LNCaP clone FGC (cell line): Measurements from ENCODE around the gene RAB33B.
"Not testable (repeated sequence)": the region's sequence is repeated elsewhere in the genome, so short reads cannot be mapped to it uniquely, and the experiment has no call there.

Experiments
- DNase-seq: peaks from one replicate; pipeline ENCODE4 v3.0.0-alpha.2; 2011; ENCODE audit warnings: low read depth
- H3K4me3 ChIP-seq: 2 replicates; pipeline ENCODE4 v1.5.1; 2011; ENCODE audit warnings: mild to moderate bottlenecking, low read depth, low read length, control low read depth
- TF ChIP-seq, protein P1 (sequence below): IDR thresholded peaks from 2 replicates; pipeline ENCODE4 v1.5.1; 2012; ENCODE audit warnings: mild to moderate bottlenecking; ENCODE audit not compliant: control insufficient read depth, insufficient read depth; ENCODE audit errors: extremely low read depth

The RAB33B gene

DNA sequence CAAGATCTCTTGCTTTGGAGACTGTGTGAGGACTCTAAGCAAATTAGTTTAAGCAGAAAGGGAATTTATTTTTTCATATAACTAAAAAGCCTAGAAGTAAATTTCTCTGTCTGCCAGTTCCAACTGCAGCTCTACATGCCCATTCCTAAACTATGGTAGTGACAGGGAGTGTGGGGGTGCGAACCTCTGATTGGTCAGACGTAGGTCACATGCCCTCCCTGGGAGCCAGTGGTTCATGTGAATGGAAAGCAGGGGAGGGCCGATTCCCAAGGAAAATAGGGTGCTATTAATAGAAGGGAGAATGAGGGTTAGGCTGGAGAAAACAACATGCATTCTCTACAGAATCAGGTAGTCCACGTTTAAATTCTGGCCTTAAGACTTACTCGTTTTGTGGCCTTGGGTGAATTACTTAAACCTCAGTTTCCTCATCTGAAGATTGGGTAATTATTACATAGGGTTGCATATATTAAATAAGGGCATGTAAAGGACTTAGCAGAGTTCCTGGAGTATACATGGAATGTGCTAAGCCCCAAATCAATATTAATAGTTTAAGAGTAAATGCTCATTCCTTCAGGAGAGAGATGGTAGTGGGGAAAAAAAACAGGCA, 7.2 kb downstream of the RAB33B start:
- H3K4me3 ChIP-seq, result no peak overlapping the region
- TF ChIP-seq, protein P1, sequence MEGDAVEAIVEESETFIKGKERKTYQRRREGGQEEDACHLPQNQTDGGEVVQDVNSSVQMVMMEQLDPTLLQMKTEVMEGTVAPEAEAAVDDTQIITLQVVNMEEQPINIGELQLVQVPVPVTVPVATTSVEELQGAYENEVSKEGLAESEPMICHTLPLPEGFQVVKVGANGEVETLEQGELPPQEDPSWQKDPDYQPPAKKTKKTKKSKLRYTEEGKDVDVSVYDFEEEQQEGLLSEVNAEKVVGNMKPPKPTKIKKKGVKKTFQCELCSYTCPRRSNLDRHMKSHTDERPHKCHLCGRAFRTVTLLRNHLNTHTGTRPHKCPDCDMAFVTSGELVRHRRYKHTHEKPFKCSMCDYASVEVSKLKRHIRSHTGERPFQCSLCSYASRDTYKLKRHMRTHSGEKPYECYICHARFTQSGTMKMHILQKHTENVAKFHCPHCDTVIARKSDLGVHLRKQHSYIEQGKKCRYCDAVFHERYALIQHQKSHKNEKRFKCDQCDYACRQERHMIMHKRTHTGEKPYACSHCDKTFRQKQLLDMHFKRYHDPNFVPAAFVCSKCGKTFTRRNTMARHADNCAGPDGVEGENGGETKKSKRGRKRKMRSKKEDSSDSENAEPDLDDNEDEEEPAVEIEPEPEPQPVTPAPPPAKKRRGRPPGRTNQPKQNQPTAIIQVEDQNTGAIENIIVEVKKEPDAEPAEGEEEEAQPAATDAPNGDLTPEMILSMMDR, result no peak
- DNase-seq, result no peak

DNA sequence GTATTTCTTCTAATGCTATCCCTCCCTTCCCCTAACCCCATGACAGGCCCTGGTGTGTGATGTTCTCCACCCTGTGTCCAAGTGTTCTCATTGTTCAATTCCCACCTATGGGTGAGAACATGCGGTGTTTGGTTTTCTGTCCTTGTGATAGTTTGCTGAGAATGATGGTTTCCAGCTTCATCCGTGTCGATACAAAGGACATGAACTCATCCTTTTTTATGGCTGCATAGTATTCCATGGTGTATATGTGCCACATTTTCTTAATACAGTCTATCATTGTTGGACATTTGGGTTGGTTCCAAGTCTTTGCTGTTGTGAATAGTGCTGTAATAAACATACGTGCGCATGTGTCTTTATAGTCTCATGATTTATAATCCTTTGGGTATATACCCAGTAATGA, 10.6 kb downstream of the RAB33B start:
- DNase-seq, H3K4me3 ChIP-seq: not testable (repeated sequence)

DNA sequence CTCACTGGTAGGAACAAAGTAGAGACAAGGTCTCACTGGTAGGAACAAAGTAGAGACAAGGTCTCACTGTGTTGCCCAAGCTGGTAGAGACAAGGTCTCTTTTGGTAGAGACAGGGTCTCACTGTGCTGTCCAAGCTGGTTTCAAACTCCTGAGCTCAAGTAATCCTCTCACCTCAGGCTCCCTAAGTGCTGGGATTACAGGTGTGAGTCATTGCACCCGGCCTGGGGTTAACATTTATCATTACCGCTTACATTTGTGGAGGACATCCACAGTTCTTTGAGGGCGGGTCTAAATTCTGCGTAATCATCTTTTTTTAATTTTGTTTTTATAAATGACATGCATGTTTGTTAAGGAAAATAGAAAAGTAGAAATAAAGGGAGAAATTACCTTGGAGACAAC, 12.0 kb downstream of the RAB33B start:
- TF ChIP-seq, protein P1, result no peak
- no peak overlapping the region for H3K4me3 ChIP-seq

DNA sequence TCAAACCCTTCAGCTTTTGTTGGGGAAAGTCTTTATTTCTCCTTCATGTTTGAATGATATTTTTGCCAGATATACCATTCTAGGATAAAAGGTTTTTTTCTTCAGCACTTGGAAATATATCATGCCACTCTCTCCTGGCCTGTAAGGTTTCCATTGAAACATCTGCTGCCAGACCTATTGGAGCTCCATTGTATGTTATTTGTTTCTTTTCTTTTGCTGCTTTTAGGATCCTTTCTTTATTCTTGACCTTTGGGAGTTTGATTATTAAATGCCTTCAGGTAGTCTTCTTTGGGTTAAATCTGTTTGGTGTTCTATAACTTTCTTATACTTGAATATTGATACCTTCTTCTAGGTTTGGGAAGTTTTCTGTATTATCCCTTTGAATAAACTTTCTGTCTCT, 14.8 kb downstream of the RAB33B start:
- not testable (repeated sequence) for H3K4me3 ChIP-seq, DNase-seq

More for the DNA sequence above, 12.0 kb downstream of the RAB33B start:
- DNase-seq, result no peak

DNA sequence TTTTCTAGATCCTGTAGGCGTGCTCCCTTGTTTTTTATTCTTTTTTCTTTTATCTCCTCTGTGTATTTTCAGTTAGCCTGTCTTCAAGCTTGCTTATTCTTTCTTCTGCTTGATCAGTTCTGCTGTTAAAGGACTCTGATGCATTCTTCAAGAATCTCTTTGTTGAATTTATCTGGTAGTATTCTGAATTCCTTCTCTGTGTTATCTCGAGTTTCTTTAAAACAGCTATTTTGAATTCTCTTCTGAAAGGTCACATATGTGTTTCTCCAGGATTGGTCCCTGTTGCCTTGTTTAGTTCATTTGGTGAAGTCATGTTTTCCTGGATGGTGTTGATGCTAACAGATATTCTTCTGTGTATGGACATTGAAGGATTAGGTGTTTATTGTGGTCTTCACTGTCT, 15.3 kb downstream of the RAB33B start:
- no peak for DNase-seq
- TF ChIP-seq, protein P1, result no peak
- H3K4me3 ChIP-seq, result no peak overlapping the region

DNA sequence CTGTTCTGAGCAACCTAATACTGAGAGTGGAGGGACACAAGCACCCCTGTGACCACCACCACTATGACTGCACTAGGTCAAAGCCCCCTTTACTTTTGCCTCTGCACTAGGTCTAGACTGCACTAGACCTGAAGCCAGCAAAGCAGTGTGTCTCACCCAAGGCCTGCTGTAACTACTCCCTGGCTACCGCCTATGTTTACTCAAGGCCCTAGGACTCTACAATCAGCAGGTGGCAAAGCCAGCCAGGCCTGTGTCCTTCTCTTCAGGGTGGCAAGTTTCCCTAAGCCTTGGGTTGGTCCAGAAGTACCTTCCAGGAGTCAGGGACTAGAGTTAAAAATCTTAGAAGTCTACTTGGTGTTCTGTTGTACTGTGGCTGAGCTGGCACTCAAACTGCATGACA, 15.9 kb downstream of the RAB33B start:
- H3K4me3 ChIP-seq, result no peak overlapping the region
- TF ChIP-seq, protein P1, result no peak
- no peak for DNase-seq

DNA sequence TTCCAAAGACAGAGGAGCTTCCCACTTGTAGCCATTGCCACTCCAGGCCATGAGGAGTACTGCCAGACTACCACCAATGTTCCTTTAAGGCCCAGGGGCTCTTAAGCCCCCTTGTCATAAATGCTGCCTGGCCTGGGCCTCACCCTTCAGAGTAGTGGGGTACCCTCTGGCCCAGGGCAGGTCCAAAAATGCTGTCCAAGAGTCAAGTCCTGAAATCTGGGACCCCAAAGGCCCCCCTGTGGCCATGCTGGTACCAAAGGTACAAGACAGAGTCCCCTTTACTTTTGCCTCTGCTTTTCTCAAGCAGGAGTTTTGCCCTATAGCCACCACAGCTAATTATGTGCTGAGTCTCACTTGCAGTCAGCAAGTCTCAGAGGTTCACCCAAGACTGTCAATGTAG, 16.4 kb downstream of the RAB33B start:
- TF ChIP-seq, protein P1, result no peak
- no peak for DNase-seq
- H3K4me3 ChIP-seq, result no peak overlapping the region

DNA sequence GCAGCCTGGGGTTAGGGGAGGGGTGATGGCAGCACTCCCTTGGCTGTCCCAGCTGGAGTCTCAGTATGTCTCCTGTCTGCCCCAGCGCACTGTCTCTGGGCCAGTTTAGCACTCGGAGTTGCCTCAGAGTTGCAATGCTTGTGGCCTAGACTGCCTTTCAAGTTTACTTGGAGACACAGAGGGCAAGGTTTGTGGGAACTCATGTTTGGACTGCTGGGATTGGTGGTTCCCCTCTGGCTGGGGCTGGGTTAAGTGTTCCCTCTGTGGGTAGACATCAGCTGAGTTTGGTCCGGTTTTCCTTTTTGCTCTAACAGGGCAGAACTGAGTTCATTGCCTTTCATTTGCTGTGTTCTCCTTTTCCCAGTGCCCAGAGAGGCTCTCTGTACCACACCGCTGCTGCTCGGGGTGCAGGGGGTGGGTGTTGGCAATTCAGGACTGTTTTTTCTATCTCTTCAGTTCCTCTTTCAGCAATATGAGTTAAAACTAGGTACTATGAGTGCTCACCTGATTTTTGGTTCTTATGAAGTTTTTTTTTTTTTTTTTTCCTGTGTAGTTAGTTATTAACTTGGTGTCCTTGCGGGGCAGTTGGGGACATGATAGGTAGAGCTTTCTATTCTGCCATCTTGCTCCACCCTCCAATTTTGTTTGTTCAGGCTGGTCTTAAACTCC, 17.2 kb downstream of the RAB33B start:
- no peak overlapping the region for H3K4me3 ChIP-seq
- TF ChIP-seq, protein P1, result no peak
- no peak for DNase-seq
